NOMO-1 treated with dmso at 0.1 percent for 144 hours (cell line): ENCODE results near the gene NUP160.

Experiments
- DNase-seq: peaks from one replicate; lab custom pipeline; 2025; ENCODE audit not compliant: unreplicated experiment; lab: John Stamatoyannopoulos, UW

Gene NUP160

DNA sequence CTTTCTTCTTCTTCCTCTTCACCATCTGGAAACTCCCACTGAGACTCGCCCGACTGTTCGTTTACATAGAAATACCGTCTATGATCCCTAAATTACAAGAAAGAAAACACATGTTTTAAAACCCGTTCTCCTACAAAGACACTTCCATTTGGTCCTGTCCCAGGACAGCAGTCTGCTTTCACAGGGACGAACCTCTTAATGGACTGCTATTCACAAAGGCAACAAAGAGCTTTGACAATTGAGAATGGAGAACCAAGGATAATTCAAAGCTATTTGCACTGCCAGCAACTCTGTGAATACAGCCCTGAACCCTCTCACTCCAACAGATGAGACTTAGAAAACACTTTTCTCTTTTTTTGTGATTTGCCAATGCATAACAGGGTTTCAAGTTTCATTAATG lies 116.7 kb downstream of the NUP160 start:
- no peak for DNase-seq
